Raji (cell line): ENCODE measurements around the gene SNCG.

ENCODE experiments used
- POLR2A ChIP-seq: IDR thresholded peaks from 2 replicates; pipeline ENCODE4 v1.6.1; 2011; ENCODE audit warnings: low read depth, low read length, control low read depth; ENCODE audit not compliant: insufficient read depth

Gene SNCG

GRCh38 chr10:86958116-86958900 is at the start of gene SNCG:
Gene SNCG, plus strand, starts transcription at chr10:86958599. Its CDS starts 99 bp downstream, at chr10:86958698.
- TF ChIP-seq POLR2A = no peak

- TF ChIP-seq POLR2A = no peak
These were observed 43.7 kb upstream of the SNCG start for GRCh38 chr10:86914734-86915133.

GRCh38 chr10:86918022-86918471 is 40.4 kb upstream of the SNCG start:
- TF ChIP-seq POLR2A = no peak

- TF ChIP-seq POLR2A = no peak
These were observed 35.8 kb upstream of the SNCG start for GRCh38 chr10:86922553-86922961.

- no peak for TF ChIP-seq POLR2A
These were observed 28.7 kb upstream of the SNCG start for GRCh38 chr10:86929468-86930380.

GRCh38 chr10:86931872-86932271 is 26.5 kb upstream of the SNCG start:
- TF ChIP-seq POLR2A = no peak

- no peak for TF ChIP-seq POLR2A
These were observed 25.7 kb upstream of the SNCG start for GRCh38 chr10:86932674-86933073.

- no peak for TF ChIP-seq POLR2A
These were observed 21.5 kb upstream of the SNCG start for GRCh38 chr10:86936661-86937501.

- no peak for TF ChIP-seq POLR2A
These were observed 20.8 kb upstream of the SNCG start for GRCh38 chr10:86937502-86938154.

GRCh38 chr10:86938260-86938659 is 20.1 kb upstream of the SNCG start:
- no peak for TF ChIP-seq POLR2A

GRCh38 chr10:86940677-86941076 is 17.7 kb upstream of the SNCG start:
- no peak for TF ChIP-seq POLR2A

- no peak for TF ChIP-seq POLR2A
These were observed 17.0 kb upstream of the SNCG start for GRCh38 chr10:86941426-86941825.

- TF ChIP-seq POLR2A = no peak
These were observed 16.4 kb upstream of the SNCG start for GRCh38 chr10:86941991-86942421.
